ENCODE data around the gene WDR27. TPM values are rescaled to one million over a fixed set of nuclear protein-coding genes. Genes with fewer than 3 reads are reported as not detected.

WDR27 gene
- total RNA-seq, 3 donors from 2014 or later = 30.9 to 60.5 (median 49.1) TPM

DNA sequence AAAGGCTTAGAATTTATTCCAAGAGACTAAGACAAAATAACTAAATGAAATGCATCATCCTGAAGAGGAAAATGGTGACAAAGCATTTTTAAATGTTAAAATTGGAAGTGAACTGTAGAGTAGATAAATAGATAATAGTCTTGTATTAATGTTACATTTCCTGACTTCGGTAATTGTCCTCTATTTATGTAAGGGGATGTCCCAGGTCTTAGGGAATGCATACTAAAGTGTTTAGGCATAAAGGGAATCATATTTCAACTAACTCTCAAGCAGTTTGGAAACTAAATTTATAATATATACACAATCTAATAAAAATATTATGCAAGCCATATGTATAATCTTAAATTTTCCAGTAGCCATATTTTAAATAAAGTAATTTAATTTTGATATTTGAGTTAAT, 159.3 kb downstream of the WDR27 start:
- intact Hi-C loops (cut with DNase I, micrococcal nuclease) = no loop called here
- TF ChIP-seq CTCF (IDR thresholded peaks at IDR 0.05) = no peak

GRCh38 chr6:169539176-169539897, 162.5 kb downstream of the WDR27 start:
- ATAC-seq (no peak), DNase-seq (no peak)
- H3K36me3 ChIP-seq (ENCODE audit: low read depth) = no peaks in the 10 kb centered on the region
- no peak overlapping the region for H3K4me3 ChIP-seq
- H3K9me3 ChIP-seq = peaks cover 19% of the 10 kb centered on the region
- intact Hi-C loops (cut with DNase I, micrococcal nuclease) = no loop called here
- TF ChIP-seq CTCF (IDR thresholded peaks at IDR 0.05) = no peak
- H3K4me1 ChIP-seq (ENCODE audit: low read depth) = no peaks in the 10 kb centered on the region

More for the DNA sequence above, 159.3 kb downstream of the WDR27 start:
- Histone ChIP-seq H3K4me3 (no peak overlapping the region), H3K9me3 (no peaks in the 10 kb centered on the region), H3K4me1 (ENCODE audit: low read depth) (no peaks in the 10 kb centered on the region), H3K36me3 (ENCODE audit: low read depth) (no peaks in the 10 kb centered on the region)
- DNase-seq (no peak), ATAC-seq (no peak)

- H3K36me3 ChIP-seq (ENCODE audit: low read depth) = no peaks in the 10 kb centered on the region
- peaks cover 28% of the 10 kb centered on the region for H3K9me3 ChIP-seq
- ATAC-seq (no peak), DNase-seq (no peak)
- H3K4me1 ChIP-seq (ENCODE audit: low read depth) = no peaks in the 10 kb centered on the region
- intact Hi-C loops (cut with DNase I, micrococcal nuclease) = no loop called here
- no peak overlapping the region for H3K4me3 ChIP-seq
- TF ChIP-seq CTCF (IDR thresholded peaks at IDR 0.05) = no peak
Observed at GRCh38 chr6:169536446-169537170, 165.2 kb downstream of the WDR27 start.

DNA sequence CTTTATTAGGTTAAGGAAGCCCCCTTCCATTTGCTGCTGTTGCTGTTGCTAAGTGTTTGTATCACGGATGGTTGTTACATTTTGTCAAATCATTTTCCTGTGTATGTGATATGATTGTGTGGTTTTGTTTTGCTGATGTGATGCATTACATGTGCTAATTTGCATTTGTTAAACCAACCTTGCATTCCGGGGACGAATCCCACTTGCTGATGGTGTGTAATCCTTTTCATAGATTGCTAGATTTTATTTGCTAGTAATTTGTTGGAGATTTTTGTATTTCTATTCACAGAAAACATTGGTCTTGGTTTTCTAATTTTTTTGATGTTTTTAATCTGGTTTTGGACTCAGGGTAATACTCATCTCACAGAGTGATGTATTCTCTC, 167.8 kb downstream of the WDR27 start:
- TF ChIP-seq CTCF (IDR thresholded peaks at IDR 0.05) = no peak
- H3K4me3 ChIP-seq = no peak overlapping the region
- H3K4me1 ChIP-seq (ENCODE audit: low read depth) = no peaks in the 10 kb centered on the region
- intact Hi-C loops (cut with DNase I, micrococcal nuclease) = no loop called here
- no peak for ATAC-seq
- H3K9me3 ChIP-seq = peaks cover 28% of the 10 kb centered on the region
- no peaks in the 10 kb centered on the region for H3K36me3 ChIP-seq (ENCODE audit: low read depth)
- no peak for DNase-seq

GRCh38 chr6:169533301-169534038, 168.4 kb downstream of the WDR27 start:
- Histone ChIP-seq H3K36me3 (ENCODE audit: low read depth) (no peaks in the 10 kb centered on the region), H3K4me1 (ENCODE audit: low read depth) (no peaks in the 10 kb centered on the region), H3K4me3 (no peak overlapping the region), H3K9me3 (peaks cover 28% of the 10 kb centered on the region)
- TF ChIP-seq CTCF (IDR thresholded peaks at IDR 0.05) = no peak
- DNase-seq (no peak), ATAC-seq (no peak)
- intact Hi-C loops (cut with DNase I, micrococcal nuclease) = no loop called here

Measured in mucosa of descending colon (tissue), 3 donors.